IPS-20b (cell line): ENCODE results near the gene ZDHHC7.

ENCODE experiments used
- H3K27ac ChIP-seq: one replicate; pipeline ENCODE4 v1.5.1; 2013; ENCODE audit warnings: low read length
- H3K27me3 ChIP-seq: 2 replicates; pipeline ENCODE4 v1.6.1; 2013; ENCODE audit warnings: mild to moderate bottlenecking, low read length, inconsistent platforms; ENCODE audit not compliant: insufficient read depth
- H3K36me3 ChIP-seq: 2 replicates; pipeline ENCODE4 v1.6.1; 2013; ENCODE audit warnings: low read depth, mild to moderate bottlenecking, inconsistent platforms, low read length, moderate library complexity; ENCODE audit not compliant: insufficient read depth
- H3K4me1 ChIP-seq: 2 replicates; pipeline ENCODE4 v1.6.1; 2013; ENCODE audit warnings: mild to moderate bottlenecking, control low read depth, inconsistent platforms, low read length, moderate library complexity; ENCODE audit not compliant: insufficient read depth
- H3K4me3 ChIP-seq: 2 replicates; pipeline ENCODE4 v1.5.1; 2013; ENCODE audit warnings: mild to moderate bottlenecking, low read length, inconsistent platforms
- H3K9ac ChIP-seq: 2 replicates; pipeline ENCODE4 v1.6.1; 2013; ENCODE audit warnings: low read depth, mild to moderate bottlenecking, inconsistent platforms, low read length, moderate library complexity
- H3K9me3 ChIP-seq: 2 replicates; pipeline ENCODE4 v1.6.1; 2013; ENCODE audit warnings: mild to moderate bottlenecking, low read depth, low read length, inconsistent platforms; ENCODE audit not compliant: insufficient read depth

Gene ZDHHC7

DNA sequence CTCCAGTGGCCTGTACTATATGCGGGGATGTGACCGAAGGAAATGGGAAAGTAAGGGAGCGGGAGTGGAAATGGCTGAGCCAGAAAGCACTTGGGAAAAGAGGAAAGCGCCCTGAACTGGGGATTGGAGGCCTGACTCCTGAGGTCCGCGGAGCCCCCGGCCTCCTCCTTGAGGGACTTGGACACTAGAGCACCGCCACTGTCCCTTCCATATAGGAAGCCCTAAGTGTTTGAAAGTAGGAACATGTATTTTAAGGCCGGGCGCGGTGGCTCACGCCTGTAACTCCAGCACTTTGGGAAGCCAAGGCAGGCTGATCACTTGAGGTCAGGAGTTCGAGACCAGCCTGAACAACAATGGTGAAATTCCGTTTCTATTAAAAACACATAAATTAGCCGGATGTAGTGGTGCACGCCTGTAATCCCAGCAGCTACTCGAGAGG, 530 bp upstream of the ZDHHC7 start:
- Histone ChIP-seq H3K27me3 (no peaks in the 10 kb centered on the region), H3K9me3 (no peaks in the 10 kb centered on the region), H3K4me3 (peak overlapping the region; percentile 91), H3K27ac (peak overlapping the region; percentile 80), H3K36me3 (no peaks in the 10 kb centered on the region), H3K4me1 (no peaks in the 10 kb centered on the region), H3K9ac (peak overlapping the region; percentile 94)

- Histone ChIP-seq H3K9ac (peak overlapping the region; percentile 89), H3K4me1 (no peaks in the 10 kb centered on the region), H3K27me3 (no peaks in the 10 kb centered on the region), H3K9me3 (no peaks in the 10 kb centered on the region), H3K27ac (no peak overlapping the region), H3K4me3 (peak overlapping the region; percentile 91), H3K36me3 (no peaks in the 10 kb centered on the region)
Measured at GRCh38 chr16:85010446-85010930, 847 bp downstream of the ZDHHC7 start.

GRCh38 chr16:85008271-85008670, 3.1 kb downstream of the ZDHHC7 start:
- Histone ChIP-seq H3K4me3 (no peak overlapping the region), H3K4me1 (peaks cover 11% of the 10 kb centered on the region), H3K36me3 (no peaks in the 10 kb centered on the region), H3K27ac (no peak overlapping the region), H3K9me3 (no peaks in the 10 kb centered on the region), H3K9ac (no peak overlapping the region), H3K27me3 (no peaks in the 10 kb centered on the region)

GRCh38 chr16:85007496-85008214, 3.7 kb downstream of the ZDHHC7 start:
- peaks cover 15% of the 10 kb centered on the region for H3K4me1 ChIP-seq
- H3K9ac ChIP-seq: no peak overlapping the region
- no peak overlapping the region for H3K27ac ChIP-seq

DNA sequence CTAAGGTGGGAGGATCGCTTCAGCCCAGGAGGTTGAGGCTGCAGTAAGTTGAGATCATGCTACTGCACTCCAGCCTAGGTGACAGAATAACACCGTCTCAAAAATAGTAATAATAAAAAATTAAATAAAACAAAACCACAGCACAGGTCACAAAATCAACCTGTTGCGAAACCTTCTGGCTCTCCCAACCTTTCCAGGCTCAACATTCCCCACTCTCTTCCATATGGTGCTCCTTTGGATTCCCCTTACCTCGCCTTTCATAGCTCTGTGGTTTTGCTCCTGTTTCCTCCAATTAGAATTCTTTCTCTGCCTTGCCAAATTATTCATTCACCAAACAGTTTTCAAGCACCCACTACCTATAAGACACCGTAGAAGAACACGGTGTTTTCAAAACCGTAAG, 4.7 kb downstream of the ZDHHC7 start:
- no peaks in the 10 kb centered on the region for H3K36me3 ChIP-seq
- H3K27ac ChIP-seq: no peak overlapping the region
- no peaks in the 10 kb centered on the region for H3K27me3 ChIP-seq
- no peak overlapping the region for H3K9ac ChIP-seq
- H3K4me3 ChIP-seq: no peak overlapping the region
- no peaks in the 10 kb centered on the region for H3K9me3 ChIP-seq
- peaks cover 17% of the 10 kb centered on the region for H3K4me1 ChIP-seq

More at GRCh38 chr16:85007496-85008214, 3.7 kb downstream of the ZDHHC7 start:
- H3K9me3 ChIP-seq: no peaks in the 10 kb centered on the region
- H3K27me3 ChIP-seq: no peaks in the 10 kb centered on the region
- H3K36me3 ChIP-seq: no peaks in the 10 kb centered on the region
- no peak overlapping the region for H3K4me3 ChIP-seq

- Histone ChIP-seq H3K9me3 (no peaks in the 10 kb centered on the region), H3K4me1 (peaks cover 17% of the 10 kb centered on the region), H3K27me3 (no peaks in the 10 kb centered on the region), H3K36me3 (no peaks in the 10 kb centered on the region), H3K4me3 (no peak overlapping the region), H3K27ac (no peak overlapping the region), H3K9ac (no peak overlapping the region; the same call in 1 of the 2 replicates)
Measured at GRCh38 chr16:85005285-85006069, 5.9 kb downstream of the ZDHHC7 start.

DNA sequence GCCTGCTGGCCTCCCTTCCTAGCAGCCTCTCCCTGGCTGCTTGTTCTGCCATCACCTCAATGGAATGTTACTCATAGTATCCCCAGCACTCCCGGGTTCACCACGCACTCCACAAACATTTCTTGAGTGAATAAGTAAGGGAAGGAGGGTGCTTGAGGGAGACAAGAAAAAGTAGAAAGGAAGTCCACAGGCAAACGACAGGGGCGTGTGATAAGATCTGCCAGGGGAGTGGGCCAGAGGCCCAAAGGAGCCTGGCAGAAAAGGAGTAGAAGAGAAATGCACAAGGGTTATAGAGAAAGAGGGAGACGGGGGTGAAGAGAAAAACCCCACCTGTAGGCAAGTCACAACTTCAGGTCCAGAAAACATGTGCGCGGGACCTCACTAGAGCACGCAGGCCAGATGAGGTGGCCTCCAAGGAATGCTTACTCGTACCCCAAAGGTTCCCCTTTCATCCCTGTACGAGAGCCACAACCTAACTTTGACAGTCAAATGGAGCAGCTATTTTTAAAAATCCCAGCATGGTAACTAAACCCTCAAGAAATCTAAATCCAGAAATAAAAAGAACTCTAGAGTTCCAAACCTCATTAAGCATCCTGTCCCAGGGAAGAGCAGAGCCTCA, 6.6 kb downstream of the ZDHHC7 start:
- Histone ChIP-seq H3K27ac (no peak overlapping the region), H3K9ac (no peak overlapping the region), H3K4me1 (peaks cover 17% of the 10 kb centered on the region), H3K9me3 (no peaks in the 10 kb centered on the region), H3K36me3 (no peaks in the 10 kb centered on the region), H3K27me3 (no peaks in the 10 kb centered on the region), H3K4me3 (no peak overlapping the region)

- H3K4me3 ChIP-seq: no peak overlapping the region
- H3K27me3 ChIP-seq: no peaks in the 10 kb centered on the region
- H3K36me3 ChIP-seq: no peaks in the 10 kb centered on the region
- H3K9ac ChIP-seq: no peak overlapping the region
- peaks cover 17% of the 10 kb centered on the region for H3K4me1 ChIP-seq
- H3K27ac ChIP-seq: no peak overlapping the region
- no peaks in the 10 kb centered on the region for H3K9me3 ChIP-seq
Measured at GRCh38 chr16:85003725-85004586, 7.4 kb downstream of the ZDHHC7 start.

DNA sequence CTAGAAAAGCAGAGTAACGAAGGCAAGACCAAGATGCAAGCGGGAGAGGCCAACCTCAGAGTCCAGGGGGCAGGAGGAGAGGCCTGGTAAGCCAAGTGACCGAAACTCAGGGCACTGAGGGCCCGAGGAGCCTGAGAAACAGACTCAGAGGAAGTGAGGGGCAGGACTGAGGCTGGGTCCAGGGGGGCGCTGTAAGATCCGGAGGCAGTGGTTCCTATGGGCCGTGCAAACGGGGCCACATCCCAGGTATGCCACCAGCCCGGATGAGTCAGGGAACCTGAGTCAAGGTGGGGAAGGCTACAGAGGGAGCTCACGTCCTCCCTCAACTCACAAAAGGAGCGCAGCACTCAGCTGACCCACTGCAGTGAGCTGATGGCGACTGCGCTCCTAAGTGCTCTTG, 8.3 kb downstream of the ZDHHC7 start:
- H3K27me3 ChIP-seq: no peaks in the 10 kb centered on the region
- H3K4me3 ChIP-seq: no peak overlapping the region
- H3K9me3 ChIP-seq: no peaks in the 10 kb centered on the region
- no peak overlapping the region for H3K27ac ChIP-seq
- no peaks in the 10 kb centered on the region for H3K36me3 ChIP-seq
- H3K9ac ChIP-seq: no peak overlapping the region
- peaks cover 17% of the 10 kb centered on the region for H3K4me1 ChIP-seq

GRCh38 chr16:85002608-85003007, 8.7 kb downstream of the ZDHHC7 start:
- Histone ChIP-seq H3K36me3 (no peaks in the 10 kb centered on the region), H3K9me3 (no peaks in the 10 kb centered on the region), H3K4me1 (peaks cover 17% of the 10 kb centered on the region), H3K9ac (no peak overlapping the region), H3K27me3 (no peaks in the 10 kb centered on the region), H3K27ac (no peak overlapping the region), H3K4me3 (no peak overlapping the region)

GRCh38 chr16:85002099-85002541, 9.2 kb downstream of the ZDHHC7 start:
- H3K9ac ChIP-seq: no peak overlapping the region
- H3K4me3 ChIP-seq: no peak overlapping the region
- no peaks in the 10 kb centered on the region for H3K36me3 ChIP-seq
- no peaks in the 10 kb centered on the region for H3K27me3 ChIP-seq
- H3K4me1 ChIP-seq: peaks cover 17% of the 10 kb centered on the region
- no peaks in the 10 kb centered on the region for H3K9me3 ChIP-seq
- no peak overlapping the region for H3K27ac ChIP-seq
